HepG2 (cell line): Measurements from ENCODE around the gene ALAS2. TPM values are rescaled to one million over a fixed set of nuclear protein-coding genes. Genes with fewer than 3 reads are reported as not detected.

Source experiments
- ARNTL ChIP-seq: sonication (generic); formaldehyde crosslinking; IDR thresholded peaks from 2 replicates; pipeline ENCODE4 v1.4.0; 2020; ENCODE audit warnings: mild to moderate bottlenecking, missing genetic modification reagents
- ATF1 ChIP-seq: IDR thresholded peaks from 2 replicates; pipeline ENCODE4 v1.6.1; 2016; ENCODE audit warnings: mild to moderate bottlenecking, control low read depth
- POLR2AphosphoS5 ChIP-seq: IDR thresholded peaks from 2 replicates; pipeline ENCODE4 v1.6.1; 2012; ENCODE audit warnings: low read depth, low read length
- RBFOX2 ChIP-seq: fragments of 200-400 bp; formaldehyde crosslinking; IDR thresholded peaks from 2 replicates; pipeline ENCODE4 v1.6.1; 2017; ENCODE audit warnings: low read depth, mild to moderate bottlenecking, low read length
- SAP130 ChIP-seq: IDR thresholded peaks from 2 replicates; pipeline ENCODE4 v1.6.1; 2016; ENCODE audit warnings: low read depth
- YEATS4 ChIP-seq: sonication (generic); formaldehyde crosslinking; IDR thresholded peaks from 2 replicates; pipeline ENCODE4 v1.4.0; 2020; ENCODE audit warnings: missing genetic modification reagents, borderline replicate concordance
- ZNF232 ChIP-seq: sonication (generic); formaldehyde crosslinking; IDR thresholded peaks from 2 replicates; pipeline ENCODE4 v1.4.0; 2020; ENCODE audit warnings: missing genetic modification reagents, borderline replicate concordance
- ZNF780A ChIP-seq: sonication (generic); formaldehyde crosslinking; IDR thresholded peaks from 2 replicates; pipeline ENCODE4 v1.8.0; 2022; ENCODE audit warnings: mild to moderate bottlenecking, missing genetic modification reagents, moderate library complexity
- ZNF816 ChIP-seq: sonication (generic); formaldehyde crosslinking; IDR thresholded peaks from 2 replicates; pipeline ENCODE4 v1.8.0; 2022; ENCODE audit warnings: missing genetic modification reagents, mild to moderate bottlenecking, borderline replicate concordance
- ZNF879 ChIP-seq: sonication (generic); formaldehyde crosslinking; IDR thresholded peaks from 2 replicates; pipeline ENCODE4 v1.8.1; 2023; ENCODE audit warnings: missing genetic modification reagents
- polyA plus RNA-seq, 8 experiments: library from polyadenylated mRNA; depleted of rRNA in 3 of 8; stranded (reverse) in 7 of 8; unstranded in 1 of 8; fragments of >200 nt; fragmentation: Illumina TruSeq in 4 of 8; extraction: Trizol in 4 of 8; gene quantifications; 2 replicates each; pipeline versions ENCODE4 v1.2.1 to v1.2.3, GENCODE V29; 2011 to 2016; ENCODE audit warnings: low read depth in 4 of 8, missing spikeins in 1 of 8, mixed read lengths in 1 of 8; ENCODE audit not compliant: insufficient read depth in 1 of 8
- total RNA-seq, 5 experiments: library from RNA; depleted of rRNA; stranded (reverse); fragments of >200 nt; fragmentation: Illumina TruSeq; extraction: Trizol; gene quantifications; 2 replicates each; pipeline ENCODE4 v1.2.3, GENCODE V29; 2016; ENCODE audit warnings: low read depth in 1 of 5
- TF ChIP-seq, protein P1 (sequence below), 2 experiments: sonication (generic) in 1 of 2; formaldehyde crosslinking in 1 of 2; IDR thresholded peaks; 2 replicates each; pipeline versions ENCODE4 v1.6.1 to v1.9.0; 2014 to 2022; ENCODE audit warnings: antibody characterized with exemption in 1 of 2, borderline replicate concordance in 1 of 2, inconsistent platforms in 1 of 2, low read depth in 1 of 2, missing genetic modification reagents in 1 of 2
- TF ChIP-seq, protein P2 (sequence below): sonication (generic); formaldehyde crosslinking; IDR thresholded peaks from 2 replicates; pipeline ENCODE4 v1.4.0; 2020; ENCODE audit warnings: mild to moderate bottlenecking, missing genetic modification reagents
- TF ChIP-seq, protein P3 (sequence below): sonication (generic); formaldehyde crosslinking; IDR thresholded peaks from 2 replicates; pipeline ENCODE4 v1.4.0; 2020; ENCODE audit warnings: missing genetic modification reagents
- TF ChIP-seq, protein P4 (sequence below): sonication (generic); formaldehyde crosslinking; IDR thresholded peaks from 2 replicates; pipeline ENCODE4 v1.4.0; 2020; ENCODE audit warnings: missing genetic modification reagents, mild to moderate bottlenecking, borderline replicate concordance

Gene ALAS2
- total and polyA plus RNA-seq, 2 of the 13 experiments (the other 11 are each of a cell fraction or from before 2014, with no cell fraction given), result not detected

DNA sequence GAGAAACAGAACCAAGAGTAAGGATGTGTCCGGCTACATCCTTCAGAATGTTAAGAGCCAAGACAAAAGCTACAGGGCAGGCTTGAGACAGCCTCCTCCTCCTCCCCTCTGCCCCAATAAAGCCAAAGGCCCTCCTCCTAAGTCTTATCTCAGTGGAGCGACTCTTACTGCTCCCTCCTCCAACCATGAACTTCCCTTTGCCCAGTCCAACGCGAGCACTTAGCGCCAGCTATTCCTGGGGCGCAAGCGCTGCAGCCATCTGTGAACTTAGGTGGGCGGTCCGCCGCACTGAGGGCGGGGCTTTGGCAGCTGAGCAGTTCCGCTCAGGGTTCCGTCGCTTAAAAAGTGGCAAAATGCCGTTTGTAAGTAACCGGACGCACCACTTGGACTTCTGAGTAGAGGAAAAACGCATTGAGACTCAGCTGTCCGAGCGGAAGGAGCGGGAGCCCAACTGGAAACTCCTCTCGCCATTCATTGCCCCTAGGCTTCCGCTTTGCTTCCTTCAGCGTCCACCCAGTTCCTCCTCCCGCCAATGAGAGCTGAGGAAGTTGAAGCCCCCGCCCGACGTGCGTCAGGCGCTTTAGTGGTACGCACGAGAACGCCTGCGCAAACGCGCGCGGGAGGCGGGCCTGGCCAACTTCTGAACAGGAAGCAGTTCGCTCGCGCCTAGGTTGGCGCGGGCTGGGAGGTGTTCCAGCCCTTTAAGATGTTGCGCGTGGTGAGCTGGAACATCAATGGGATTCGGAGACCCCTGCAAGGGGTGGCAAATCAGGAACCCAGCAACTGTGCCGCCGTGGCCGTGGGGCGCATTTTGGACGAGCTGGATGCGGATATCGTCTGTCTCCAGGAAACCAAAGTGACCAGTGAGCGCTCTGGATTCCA lies 30.8 kb downstream of the ALAS2 start, which contains the start of gene APEX2 (continued):
- TF ChIP-seq, protein P1, sequence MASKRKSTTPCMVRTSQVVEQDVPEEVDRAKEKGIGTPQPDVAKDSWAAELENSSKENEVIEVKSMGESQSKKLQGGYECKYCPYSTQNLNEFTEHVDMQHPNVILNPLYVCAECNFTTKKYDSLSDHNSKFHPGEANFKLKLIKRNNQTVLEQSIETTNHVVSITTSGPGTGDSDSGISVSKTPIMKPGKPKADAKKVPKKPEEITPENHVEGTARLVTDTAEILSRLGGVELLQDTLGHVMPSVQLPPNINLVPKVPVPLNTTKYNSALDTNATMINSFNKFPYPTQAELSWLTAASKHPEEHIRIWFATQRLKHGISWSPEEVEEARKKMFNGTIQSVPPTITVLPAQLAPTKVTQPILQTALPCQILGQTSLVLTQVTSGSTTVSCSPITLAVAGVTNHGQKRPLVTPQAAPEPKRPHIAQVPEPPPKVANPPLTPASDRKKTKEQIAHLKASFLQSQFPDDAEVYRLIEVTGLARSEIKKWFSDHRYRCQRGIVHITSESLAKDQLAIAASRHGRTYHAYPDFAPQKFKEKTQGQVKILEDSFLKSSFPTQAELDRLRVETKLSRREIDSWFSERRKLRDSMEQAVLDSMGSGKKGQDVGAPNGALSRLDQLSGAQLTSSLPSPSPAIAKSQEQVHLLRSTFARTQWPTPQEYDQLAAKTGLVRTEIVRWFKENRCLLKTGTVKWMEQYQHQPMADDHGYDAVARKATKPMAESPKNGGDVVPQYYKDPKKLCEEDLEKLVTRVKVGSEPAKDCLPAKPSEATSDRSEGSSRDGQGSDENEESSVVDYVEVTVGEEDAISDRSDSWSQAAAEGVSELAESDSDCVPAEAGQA (IDR thresholded peaks at IDR 0.05; ENCODE audit: low read depth), result peak; percentile 54; the same call in 1 of the 2 replicates
- TF ChIP-seq, protein P1 (CRISPR knock-in tag; IDR thresholded peaks at IDR 0.05; ENCODE audit: borderline replicate concordance), result no peak
- TF ChIP-seq SAP130 (CRISPR knock-in tag) (peak; percentile 82), ZNF879 (no peak), ARNTL (CRISPR knock-in tag) (0 out of 2 replicates have a peak, but pooled peaks have one; percentile 25), YEATS4 (CRISPR knock-in tag) (peak; percentile 34; the same call in 1 of the 2 replicates), POLR2AphosphoS5 (peak; percentile 65), ZNF780A (CRISPR knock-in tag) (no peak), ATF1 (CRISPR knock-in tag) (peak; percentile 56), RBFOX2 (peak; percentile 80), ZNF816 (CRISPR knock-in tag) (0 out of 2 replicates have a peak, but pooled peaks have one; percentile 9), ZNF232 (CRISPR knock-in tag) (0 out of 2 replicates have a peak, but pooled peaks have one; percentile 12)
- TF ChIP-seq, protein P2, sequence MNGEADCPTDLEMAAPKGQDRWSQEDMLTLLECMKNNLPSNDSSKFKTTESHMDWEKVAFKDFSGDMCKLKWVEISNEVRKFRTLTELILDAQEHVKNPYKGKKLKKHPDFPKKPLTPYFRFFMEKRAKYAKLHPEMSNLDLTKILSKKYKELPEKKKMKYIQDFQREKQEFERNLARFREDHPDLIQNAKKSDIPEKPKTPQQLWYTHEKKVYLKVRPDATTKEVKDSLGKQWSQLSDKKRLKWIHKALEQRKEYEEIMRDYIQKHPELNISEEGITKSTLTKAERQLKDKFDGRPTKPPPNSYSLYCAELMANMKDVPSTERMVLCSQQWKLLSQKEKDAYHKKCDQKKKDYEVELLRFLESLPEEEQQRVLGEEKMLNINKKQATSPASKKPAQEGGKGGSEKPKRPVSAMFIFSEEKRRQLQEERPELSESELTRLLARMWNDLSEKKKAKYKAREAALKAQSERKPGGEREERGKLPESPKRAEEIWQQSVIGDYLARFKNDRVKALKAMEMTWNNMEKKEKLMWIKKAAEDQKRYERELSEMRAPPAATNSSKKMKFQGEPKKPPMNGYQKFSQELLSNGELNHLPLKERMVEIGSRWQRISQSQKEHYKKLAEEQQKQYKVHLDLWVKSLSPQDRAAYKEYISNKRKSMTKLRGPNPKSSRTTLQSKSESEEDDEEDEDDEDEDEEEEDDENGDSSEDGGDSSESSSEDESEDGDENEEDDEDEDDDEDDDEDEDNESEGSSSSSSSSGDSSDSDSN (CRISPR knock-in tag), result 0 out of 2 replicates have a peak, but pooled peaks have one; percentile 36
- TF ChIP-seq, protein P3, sequence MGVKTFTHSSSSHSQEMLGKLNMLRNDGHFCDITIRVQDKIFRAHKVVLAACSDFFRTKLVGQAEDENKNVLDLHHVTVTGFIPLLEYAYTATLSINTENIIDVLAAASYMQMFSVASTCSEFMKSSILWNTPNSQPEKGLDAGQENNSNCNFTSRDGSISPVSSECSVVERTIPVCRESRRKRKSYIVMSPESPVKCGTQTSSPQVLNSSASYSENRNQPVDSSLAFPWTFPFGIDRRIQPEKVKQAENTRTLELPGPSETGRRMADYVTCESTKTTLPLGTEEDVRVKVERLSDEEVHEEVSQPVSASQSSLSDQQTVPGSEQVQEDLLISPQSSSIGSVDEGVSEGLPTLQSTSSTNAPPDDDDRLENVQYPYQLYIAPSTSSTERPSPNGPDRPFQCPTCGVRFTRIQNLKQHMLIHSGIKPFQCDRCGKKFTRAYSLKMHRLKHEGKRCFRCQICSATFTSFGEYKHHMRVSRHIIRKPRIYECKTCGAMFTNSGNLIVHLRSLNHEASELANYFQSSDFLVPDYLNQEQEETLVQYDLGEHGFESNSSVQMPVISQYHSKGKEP, result no peak
- TF ChIP-seq, protein P4, sequence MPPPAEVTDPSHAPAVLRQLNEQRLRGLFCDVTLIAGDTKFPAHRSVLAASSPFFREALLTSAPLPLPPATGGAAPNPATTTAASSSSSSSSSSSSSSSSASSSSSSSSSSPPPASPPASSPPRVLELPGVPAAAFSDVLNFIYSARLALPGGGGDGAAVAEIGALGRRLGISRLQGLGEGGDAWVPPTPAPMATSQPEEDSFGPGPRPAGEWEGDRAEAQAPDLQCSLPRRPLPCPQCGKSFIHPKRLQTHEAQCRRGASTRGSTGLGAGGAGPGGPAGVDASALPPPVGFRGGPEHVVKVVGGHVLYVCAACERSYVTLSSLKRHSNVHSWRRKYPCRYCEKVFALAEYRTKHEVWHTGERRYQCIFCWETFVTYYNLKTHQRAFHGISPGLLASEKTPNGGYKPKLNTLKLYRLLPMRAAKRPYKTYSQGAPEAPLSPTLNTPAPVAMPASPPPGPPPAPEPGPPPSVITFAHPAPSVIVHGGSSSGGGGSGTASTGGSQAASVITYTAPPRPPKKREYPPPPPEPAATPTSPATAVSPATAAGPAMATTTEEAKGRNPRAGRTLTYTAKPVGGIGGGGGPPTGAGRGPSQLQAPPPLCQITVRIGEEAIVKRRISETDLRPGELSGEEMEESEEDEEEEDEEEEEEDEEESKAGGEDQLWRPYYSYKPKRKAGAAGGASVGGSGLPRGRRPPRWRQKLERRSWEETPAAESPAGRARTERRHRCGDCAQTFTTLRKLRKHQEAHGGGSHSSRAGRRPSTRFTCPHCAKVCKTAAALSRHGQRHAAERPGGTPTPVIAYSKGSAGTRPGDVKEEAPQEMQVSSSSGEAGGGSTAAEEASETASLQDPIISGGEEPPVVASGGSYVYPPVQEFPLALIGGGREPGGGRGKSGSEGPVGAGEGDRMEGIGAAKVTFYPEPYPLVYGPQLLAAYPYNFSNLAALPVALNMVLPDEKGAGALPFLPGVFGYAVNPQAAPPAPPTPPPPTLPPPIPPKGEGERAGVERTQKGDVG, result no peak
